Measurements from ENCODE around the gene SETDB1.
"Not testable (repeated sequence)": the region's sequence is repeated elsewhere in the genome, so short reads cannot be mapped to it uniquely, and the experiment has no call there.

The SETDB1 gene

GRCh38 chr1:150926097-150926741, at the start of gene SETDB1:
SETDB1 (plus strand) TSS chr1:150926363; CDS start chr1:150927715, 1,352 bp downstream.
- Histone ChIP-seq H3K4me1 (ENCODE audit: control insufficient read depth, insufficient read depth, low read length) (no peaks in the 10 kb centered on the region), H3K27ac (ENCODE audit: low read depth, low read length) (peak within 1 kb of the TSS; percentile 82), H3K27me3 (ENCODE audit: control insufficient read depth, insufficient read depth, low read length) (no peaks in the 10 kb centered on the region), H3K4me3 (ENCODE audit: low read length) (peak within 1 kb of the TSS; percentile 93), H3K9ac (ENCODE audit: low read length) (peak within 1 kb of the TSS; percentile 81), H3K36me3 (ENCODE audit: control insufficient read depth, insufficient read depth, low read length) (peaks cover 8% of the 10 kb centered on the region)

GRCh38 chr1:150878931-150879330, 47.2 kb upstream of the SETDB1 start:
- H3K27ac ChIP-seq (ENCODE audit: low read depth, low read length); H3K9ac ChIP-seq (ENCODE audit: low read length); H3K4me1 ChIP-seq (ENCODE audit: control insufficient read depth, insufficient read depth, low read length); H3K36me3 ChIP-seq (ENCODE audit: control insufficient read depth, insufficient read depth, low read length); H3K4me3 ChIP-seq (ENCODE audit: low read length); H3K27me3 ChIP-seq (ENCODE audit: control insufficient read depth, insufficient read depth, low read length): not testable (repeated sequence)

GRCh38 chr1:150881331-150882070, 44.7 kb upstream of the SETDB1 start:
- H3K4me1 ChIP-seq (ENCODE audit: control insufficient read depth, insufficient read depth, low read length): no peaks in the 10 kb centered on the region
- H3K27ac ChIP-seq (ENCODE audit: low read depth, low read length): no peak overlapping the region
- H3K36me3 ChIP-seq (ENCODE audit: control insufficient read depth, insufficient read depth, low read length): no peaks in the 10 kb centered on the region
- H3K9ac ChIP-seq (ENCODE audit: low read length): no peak overlapping the region
- no peak overlapping the region for H3K4me3 ChIP-seq (ENCODE audit: low read length)
- H3K27me3 ChIP-seq (ENCODE audit: control insufficient read depth, insufficient read depth, low read length): no peaks in the 10 kb centered on the region

GRCh38 chr1:150883121-150883520, 43.0 kb upstream of the SETDB1 start:
- not testable (repeated sequence) for H3K4me3 ChIP-seq (ENCODE audit: low read length); H3K27me3 ChIP-seq (ENCODE audit: control insufficient read depth, insufficient read depth, low read length); H3K4me1 ChIP-seq (ENCODE audit: control insufficient read depth, insufficient read depth, low read length); H3K27ac ChIP-seq (ENCODE audit: low read depth, low read length); H3K36me3 ChIP-seq (ENCODE audit: control insufficient read depth, insufficient read depth, low read length); H3K9ac ChIP-seq (ENCODE audit: low read length)

- Histone ChIP-seq H3K27ac (ENCODE audit: low read depth, low read length) (no peak within 1 kb of the TSS), H3K4me1 (ENCODE audit: control insufficient read depth, insufficient read depth, low read length) (no peaks in the 10 kb centered on the region), H3K9ac (ENCODE audit: low read length) (no peak within 1 kb of the TSS), H3K36me3 (ENCODE audit: control insufficient read depth, insufficient read depth, low read length) (no peaks in the 10 kb centered on the region), H3K27me3 (ENCODE audit: control insufficient read depth, insufficient read depth, low read length) (no peaks in the 10 kb centered on the region), H3K4me3 (ENCODE audit: low read length) (no peak within 1 kb of the TSS)
These were observed 39.1 kb upstream of the SETDB1 start, which contains the start of gene CTXND2 for GRCh38 chr1:150887018-150887417. CTXND2 (plus strand) TSS chr1:150887136; CDS start chr1:150912315, 25,179 bp downstream.

- Histone ChIP-seq H3K4me1 (ENCODE audit: control insufficient read depth, insufficient read depth, low read length) (no peaks in the 10 kb centered on the region), H3K36me3 (ENCODE audit: control insufficient read depth, insufficient read depth, low read length) (no peaks in the 10 kb centered on the region), H3K27ac (ENCODE audit: low read depth, low read length) (no peak overlapping the region)
These were observed 37.4 kb upstream of the SETDB1 start for GRCh38 chr1:150888727-150889126.

GRCh38 chr1:150890033-150890416, 36.1 kb upstream of the SETDB1 start:
- H3K36me3 ChIP-seq (ENCODE audit: control insufficient read depth, insufficient read depth, low read length): no peaks in the 10 kb centered on the region
- no peaks in the 10 kb centered on the region for H3K4me1 ChIP-seq (ENCODE audit: control insufficient read depth, insufficient read depth, low read length)
- H3K9ac ChIP-seq (ENCODE audit: low read length): no peak overlapping the region
- no peak overlapping the region for H3K27ac ChIP-seq (ENCODE audit: low read depth, low read length)
- no peak overlapping the region for H3K4me3 ChIP-seq (ENCODE audit: low read length)
- H3K27me3 ChIP-seq (ENCODE audit: control insufficient read depth, insufficient read depth, low read length): no peaks in the 10 kb centered on the region

More at GRCh38 chr1:150888727-150889126, 37.4 kb upstream of the SETDB1 start:
- no peak overlapping the region for H3K9ac ChIP-seq (ENCODE audit: low read length)
- H3K4me3 ChIP-seq (ENCODE audit: low read length): no peak overlapping the region
- no peaks in the 10 kb centered on the region for H3K27me3 ChIP-seq (ENCODE audit: control insufficient read depth, insufficient read depth, low read length)

- no peak overlapping the region for H3K4me3 ChIP-seq (ENCODE audit: low read length)
- H3K4me1 ChIP-seq (ENCODE audit: control insufficient read depth, insufficient read depth, low read length): no peaks in the 10 kb centered on the region
- H3K27ac ChIP-seq (ENCODE audit: low read depth, low read length): no peak overlapping the region
- no peaks in the 10 kb centered on the region for H3K27me3 ChIP-seq (ENCODE audit: control insufficient read depth, insufficient read depth, low read length)
- no peaks in the 10 kb centered on the region for H3K36me3 ChIP-seq (ENCODE audit: control insufficient read depth, insufficient read depth, low read length)
- H3K9ac ChIP-seq (ENCODE audit: low read length): no peak overlapping the region
These were observed 32.7 kb upstream of the SETDB1 start for GRCh38 chr1:150893336-150893913.

GRCh38 chr1:150895618-150896017, 30.5 kb upstream of the SETDB1 start:
- no peaks in the 10 kb centered on the region for H3K4me1 ChIP-seq (ENCODE audit: control insufficient read depth, insufficient read depth, low read length)
- H3K27me3 ChIP-seq (ENCODE audit: control insufficient read depth, insufficient read depth, low read length): no peaks in the 10 kb centered on the region
- H3K36me3 ChIP-seq (ENCODE audit: control insufficient read depth, insufficient read depth, low read length): no peaks in the 10 kb centered on the region
- no peak overlapping the region for H3K27ac ChIP-seq (ENCODE audit: low read depth, low read length)
- no peak overlapping the region for H3K9ac ChIP-seq (ENCODE audit: low read length)
- no peak overlapping the region for H3K4me3 ChIP-seq (ENCODE audit: low read length)

GRCh38 chr1:150899795-150900194, 26.4 kb upstream of the SETDB1 start:
- H3K36me3 ChIP-seq (ENCODE audit: control insufficient read depth, insufficient read depth, low read length); H3K27me3 ChIP-seq (ENCODE audit: control insufficient read depth, insufficient read depth, low read length); H3K4me1 ChIP-seq (ENCODE audit: control insufficient read depth, insufficient read depth, low read length); H3K27ac ChIP-seq (ENCODE audit: low read depth, low read length); H3K9ac ChIP-seq (ENCODE audit: low read length); H3K4me3 ChIP-seq (ENCODE audit: low read length): not testable (repeated sequence)

GRCh38 chr1:150902346-150902745, 23.8 kb upstream of the SETDB1 start:
- H3K4me3 ChIP-seq (ENCODE audit: low read length): no peak overlapping the region
- no peak overlapping the region for H3K9ac ChIP-seq (ENCODE audit: low read length)
- H3K27me3 ChIP-seq (ENCODE audit: control insufficient read depth, insufficient read depth, low read length): no peaks in the 10 kb centered on the region
- H3K36me3 ChIP-seq (ENCODE audit: control insufficient read depth, insufficient read depth, low read length): no peaks in the 10 kb centered on the region
- H3K27ac ChIP-seq (ENCODE audit: low read depth, low read length): no peak overlapping the region
- no peaks in the 10 kb centered on the region for H3K4me1 ChIP-seq (ENCODE audit: control insufficient read depth, insufficient read depth, low read length)

GRCh38 chr1:150902751-150903150, 23.4 kb upstream of the SETDB1 start:
- Histone ChIP-seq H3K4me3 (ENCODE audit: low read length) (no peak overlapping the region), H3K9ac (ENCODE audit: low read length) (no peak overlapping the region), H3K4me1 (ENCODE audit: control insufficient read depth, insufficient read depth, low read length) (no peaks in the 10 kb centered on the region), H3K27ac (ENCODE audit: low read depth, low read length) (no peak overlapping the region), H3K27me3 (ENCODE audit: control insufficient read depth, insufficient read depth, low read length) (no peaks in the 10 kb centered on the region), H3K36me3 (ENCODE audit: control insufficient read depth, insufficient read depth, low read length) (no peaks in the 10 kb centered on the region)

Data from rectal smooth muscle tissue (tissue), 1 donor.